NK-92 treated with Interleukin-12 subunit alpha and Interleukin-12 subunit beta, amount 100 ng/mL, for 24 hours (cell line): Measurements from ENCODE around the gene GLB1L2.

Experiments used
- DNase-seq: peaks from one replicate; lab custom pipeline; 2025; lab: John Stamatoyannopoulos, UW

The GLB1L2 gene

DNA sequence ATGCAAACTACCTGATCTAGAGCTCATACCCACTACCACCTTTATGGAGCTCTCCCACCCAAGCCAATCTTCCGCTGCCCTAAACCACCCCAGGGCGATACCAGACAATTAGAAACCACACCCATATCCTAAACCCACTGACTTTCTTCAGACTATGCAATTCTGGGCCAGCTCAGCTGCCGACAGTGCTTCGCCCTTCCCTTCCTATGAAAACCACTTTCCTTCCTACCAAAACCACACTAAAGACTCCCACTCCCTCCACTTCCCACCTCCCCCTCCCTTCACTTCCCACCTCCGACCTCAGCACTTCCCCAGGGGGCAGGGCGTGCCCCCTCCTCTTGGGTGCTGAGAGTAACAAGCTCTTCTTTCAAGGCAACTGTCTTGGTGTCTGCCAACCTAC, 55.2 kb downstream of the GLB1L2 start:
- no peak for DNase-seq

DNA sequence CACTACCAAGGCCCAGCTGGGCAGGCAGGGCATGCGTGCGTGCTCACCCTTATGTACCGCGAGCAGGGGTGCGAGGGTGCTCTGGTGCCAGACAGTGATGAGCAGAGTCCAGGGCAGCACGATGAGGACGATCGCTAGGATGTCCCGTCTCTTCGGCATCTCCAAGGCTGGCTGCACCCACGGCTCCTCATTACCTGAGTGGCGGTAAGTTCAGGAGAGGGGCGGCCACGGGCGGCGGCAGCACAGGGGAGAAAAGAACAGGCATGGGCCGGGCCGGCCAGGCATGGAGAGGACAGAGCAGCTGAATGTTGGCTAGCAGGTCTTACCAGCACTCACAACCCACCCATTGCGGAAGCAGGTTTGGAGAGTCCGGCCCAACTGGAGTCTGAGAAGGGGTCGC, 55.7 kb downstream of the GLB1L2 start:
- DNase-seq = no peak

DNA sequence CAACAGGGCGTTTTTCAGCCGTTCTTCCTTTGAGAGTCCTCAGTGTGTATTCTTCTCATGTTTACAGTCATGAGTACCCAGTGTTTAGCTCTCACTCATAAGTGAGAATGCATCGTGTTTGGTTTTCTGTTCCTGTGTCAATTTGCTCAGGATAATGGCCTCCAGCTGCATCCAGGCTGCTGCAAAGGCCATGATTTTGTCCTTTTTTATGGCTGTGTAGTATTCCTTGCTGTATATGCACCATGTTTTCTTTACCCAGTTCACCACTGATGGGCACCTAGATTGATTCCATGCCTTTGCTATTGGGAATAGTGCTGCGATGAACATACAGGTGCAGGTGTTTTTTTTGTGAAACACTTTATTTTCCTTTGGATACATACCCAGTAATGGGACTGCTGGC, 56.8 kb downstream of the GLB1L2 start:
- DNase-seq = no peak

DNA sequence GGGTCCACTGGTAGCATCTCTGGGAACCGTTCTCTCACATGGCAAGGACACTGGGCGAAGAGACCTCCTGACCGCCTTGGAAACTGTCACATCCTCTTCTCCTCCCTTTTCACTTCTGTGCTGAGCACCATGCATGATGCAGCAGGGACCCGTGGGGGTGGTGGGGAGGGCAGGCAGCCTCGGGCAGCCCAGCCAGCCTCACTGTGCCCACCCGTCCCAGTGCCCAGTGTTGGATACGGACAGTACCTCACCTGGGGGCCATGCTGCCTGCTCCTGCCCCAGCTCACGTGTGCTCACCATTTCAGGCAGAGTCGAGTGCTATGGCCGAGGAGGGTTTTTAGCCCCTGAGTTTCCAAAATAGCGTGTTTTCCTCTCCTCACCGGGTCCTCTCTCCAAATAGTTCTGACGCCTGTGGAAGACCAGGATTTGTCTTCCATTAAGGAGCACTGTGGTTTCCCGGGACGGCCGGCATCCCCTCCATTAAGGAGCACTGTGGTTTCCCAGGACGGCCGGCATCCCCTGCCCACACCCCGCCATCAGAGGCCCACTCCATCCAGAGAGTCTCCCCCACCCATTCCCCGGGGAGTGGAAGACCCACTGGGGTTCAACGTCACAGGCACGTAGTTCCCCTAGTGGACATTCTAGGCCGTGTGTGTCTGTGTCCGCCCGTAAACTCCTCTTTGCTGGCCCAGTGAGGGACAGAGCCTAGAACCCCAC, 57.8 kb downstream of the GLB1L2 start:
- no peak for DNase-seq

DNA sequence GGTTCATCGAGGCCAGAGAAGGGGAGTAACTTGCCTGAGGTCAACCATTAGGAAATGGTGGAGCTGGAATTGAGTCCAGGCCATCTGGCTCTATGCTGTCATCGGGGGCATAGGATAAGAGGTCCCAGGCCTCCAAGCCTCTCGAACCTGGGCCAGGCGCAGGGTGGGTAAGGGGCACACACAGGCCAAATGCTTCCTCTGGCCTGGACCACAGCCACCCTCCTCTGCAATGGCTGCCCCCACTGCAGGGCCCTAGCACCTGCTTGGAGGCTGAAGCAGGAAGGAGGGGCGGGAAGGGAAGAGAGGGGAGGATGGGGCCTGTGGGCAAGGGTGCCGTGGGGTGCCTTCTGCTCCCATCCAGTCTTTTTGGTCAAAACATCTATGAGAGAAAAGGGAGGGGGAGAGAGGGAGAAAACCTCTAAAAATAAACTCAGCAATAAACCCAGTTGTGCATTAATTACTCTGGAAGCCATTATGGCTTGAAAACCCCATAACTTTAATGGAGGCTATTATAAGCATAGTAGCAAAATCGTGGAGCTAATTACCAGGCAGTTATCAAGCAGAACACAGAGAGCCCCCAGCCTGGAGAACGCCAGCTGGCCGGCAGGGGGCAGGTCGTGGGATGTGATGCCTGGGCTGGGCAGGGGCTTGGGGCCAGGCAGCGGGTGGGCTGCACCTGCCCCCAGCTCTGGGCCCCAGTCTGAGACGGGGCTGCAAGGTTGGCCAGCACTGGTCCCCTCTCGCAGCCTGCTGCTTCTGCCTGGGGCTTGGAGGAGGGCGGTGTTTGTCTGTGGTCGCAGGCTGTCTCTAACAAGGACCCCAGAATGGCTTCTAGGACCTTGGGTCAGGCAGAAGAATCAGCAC, 59.1 kb downstream of the GLB1L2 start:
- DNase-seq = no peak

DNA sequence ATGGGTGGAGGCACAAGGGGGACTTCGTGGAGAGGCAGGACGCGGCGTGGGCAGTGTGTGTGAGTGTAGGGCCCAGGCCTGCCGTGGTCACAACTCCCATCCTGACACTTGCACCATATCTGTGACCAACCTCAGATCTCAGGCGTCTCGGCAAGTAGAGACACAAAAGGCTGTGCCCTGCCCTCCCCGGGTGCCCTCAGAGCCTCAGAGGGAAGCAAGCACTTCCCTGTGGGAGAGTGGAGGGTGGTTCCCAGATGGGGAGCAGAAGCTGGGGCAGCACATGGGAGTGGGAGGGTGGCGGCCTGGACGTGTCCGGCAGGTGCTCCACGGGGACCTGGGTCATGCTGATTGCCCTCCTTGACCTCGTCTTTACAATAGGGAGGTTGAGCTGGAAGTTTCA, 59.9 kb downstream of the GLB1L2 start:
- no peak for DNase-seq

DNA sequence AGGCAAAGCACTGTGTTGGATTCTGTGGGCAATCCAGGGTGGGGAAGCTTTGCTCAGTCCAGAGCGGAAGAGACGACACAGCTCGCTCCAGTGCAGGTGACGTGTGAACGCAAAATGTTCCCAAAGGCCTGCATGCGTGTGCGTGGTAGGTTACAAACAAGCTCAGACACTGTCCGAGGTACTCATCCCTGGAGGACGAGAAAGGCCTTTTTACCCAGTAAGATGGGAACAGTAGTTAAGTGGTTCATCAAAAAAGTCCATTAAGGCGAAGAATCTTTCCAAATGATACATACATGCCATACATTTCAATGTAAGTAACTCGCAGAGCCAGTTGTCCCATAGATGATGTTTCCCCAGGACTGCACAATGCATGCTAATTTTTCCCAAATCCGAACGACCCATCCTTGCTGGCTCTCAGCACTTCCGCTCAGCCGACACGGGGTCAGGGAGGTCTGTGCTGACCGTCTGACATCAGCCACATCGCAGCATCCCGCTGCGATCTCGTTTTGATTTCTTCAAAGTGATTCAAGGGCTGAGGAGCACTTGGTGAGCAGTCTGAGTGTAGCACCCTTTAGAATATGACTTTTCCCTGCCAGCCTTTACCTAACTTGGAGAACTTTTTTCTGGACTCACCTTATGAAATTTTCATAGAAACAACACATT, 61.3 kb downstream of the GLB1L2 start:
- DNase-seq = no peak

DNA sequence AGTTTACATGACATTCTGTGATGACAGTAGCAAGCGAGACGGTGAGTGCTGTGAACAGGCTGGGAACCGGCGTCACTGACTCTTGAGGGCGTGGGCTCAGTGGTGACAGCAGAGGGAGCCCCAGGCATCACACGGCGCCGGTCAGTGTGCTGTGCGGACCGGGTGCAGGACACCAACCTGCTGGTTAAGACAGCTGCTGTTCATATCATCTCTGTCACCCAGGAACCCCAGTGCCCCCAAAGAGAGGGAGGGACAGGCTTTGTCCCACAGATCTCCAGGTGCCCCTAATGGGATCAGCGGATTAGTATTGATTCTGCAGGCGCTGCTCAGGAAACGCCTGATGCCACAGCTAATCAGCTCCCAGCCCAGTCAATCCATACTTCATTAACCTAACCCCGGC, 61.9 kb downstream of the GLB1L2 start:
- DNase-seq = no peak

DNA sequence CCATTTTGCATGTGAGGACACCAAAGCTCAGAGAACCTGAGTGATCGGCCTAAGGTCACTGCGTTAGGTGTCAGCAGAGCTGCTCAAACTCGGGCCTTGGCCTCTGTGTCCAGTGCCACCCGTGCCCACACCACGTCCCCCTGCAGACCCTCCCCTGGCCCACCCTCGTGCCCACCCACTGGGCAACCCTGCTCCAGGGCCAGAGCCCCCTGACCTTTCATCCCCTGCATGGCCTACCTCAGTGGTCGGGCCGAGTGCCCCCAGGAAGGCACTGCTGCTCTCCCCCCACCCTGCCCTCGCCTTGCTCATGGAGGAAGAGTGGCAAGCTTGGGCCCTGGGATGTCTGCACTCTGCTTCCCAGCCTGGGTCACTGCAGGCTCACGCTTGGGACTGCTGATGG, 62.5 kb downstream of the GLB1L2 start:
- DNase-seq = no peak

DNA sequence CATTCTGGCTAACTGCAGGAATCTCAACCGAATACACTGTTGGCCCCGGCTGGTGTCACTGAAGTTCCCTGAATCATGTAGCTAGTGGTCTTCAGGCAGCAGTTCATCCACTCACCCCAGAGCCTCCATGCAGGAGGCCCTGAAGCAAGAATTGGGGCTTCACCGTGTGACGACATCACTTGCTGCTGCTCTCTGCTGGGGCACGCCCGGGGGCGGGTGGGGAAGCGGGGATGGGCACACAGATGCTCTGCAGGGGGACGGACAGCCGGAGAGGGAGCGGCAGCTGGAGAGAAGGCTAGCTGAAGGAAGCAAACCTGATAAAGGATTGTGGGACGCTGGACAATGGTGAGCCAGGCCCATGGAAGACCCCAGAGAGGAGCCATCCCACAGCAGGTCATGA, 63.2 kb downstream of the GLB1L2 start:
- DNase-seq = no peak

DNA sequence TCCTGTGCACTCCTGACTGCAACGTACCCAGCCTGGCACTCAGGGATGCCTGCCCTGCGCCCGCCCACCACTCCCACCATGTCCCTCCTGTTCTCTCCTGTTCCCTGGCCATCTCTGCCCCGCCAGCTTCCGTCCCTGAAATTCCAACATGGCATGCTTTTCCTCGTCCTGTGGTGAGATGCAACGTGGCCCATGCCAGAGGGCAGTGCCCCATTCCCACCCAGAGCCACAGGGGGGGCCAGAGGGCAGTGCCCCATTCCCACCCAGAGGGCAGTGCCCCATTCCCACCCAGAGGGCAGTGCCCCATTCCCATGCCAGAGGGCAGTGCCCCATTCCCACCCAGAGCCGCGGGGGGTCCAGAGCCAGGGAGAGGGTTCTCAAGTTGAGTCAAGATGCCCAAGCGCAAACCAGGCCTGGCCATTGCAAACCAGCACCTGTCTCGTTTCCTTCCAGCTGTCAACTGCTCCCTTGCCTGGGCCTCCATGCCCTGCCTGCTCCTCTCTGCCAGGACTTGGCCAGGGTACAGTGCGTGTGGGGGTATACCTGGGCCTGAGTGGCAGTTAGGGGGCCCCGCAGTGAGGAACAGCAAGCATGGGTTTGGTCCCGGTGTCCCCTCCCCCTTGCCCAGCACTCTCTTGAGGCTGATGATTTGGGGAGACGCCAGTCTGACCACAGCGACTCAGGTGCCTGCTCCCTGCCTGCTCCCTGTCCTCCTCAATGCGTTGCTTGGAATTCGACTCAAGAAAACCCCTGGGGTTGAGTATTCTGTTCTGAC, 65.7 kb downstream of the GLB1L2 start:
- no peak for DNase-seq

DNA sequence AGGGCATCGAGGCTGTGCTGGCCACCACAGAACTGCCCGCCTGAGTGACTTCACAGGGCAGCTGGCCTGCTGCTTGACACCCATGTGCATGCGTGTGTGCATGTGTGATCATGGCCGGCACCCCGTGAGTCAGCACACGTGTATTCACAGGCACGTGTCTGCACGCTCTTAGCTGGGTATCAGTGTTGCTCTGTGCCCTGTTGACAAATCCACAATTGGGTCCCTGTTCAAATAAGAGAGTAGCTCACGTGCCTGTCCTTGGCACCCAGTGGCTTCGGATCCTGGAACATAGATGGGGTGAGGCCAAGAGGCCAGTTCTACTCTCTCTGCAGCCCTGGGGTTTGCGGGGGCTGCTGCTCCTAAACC, 66.3 kb downstream of the GLB1L2 start:
- no peak for DNase-seq

DNA sequence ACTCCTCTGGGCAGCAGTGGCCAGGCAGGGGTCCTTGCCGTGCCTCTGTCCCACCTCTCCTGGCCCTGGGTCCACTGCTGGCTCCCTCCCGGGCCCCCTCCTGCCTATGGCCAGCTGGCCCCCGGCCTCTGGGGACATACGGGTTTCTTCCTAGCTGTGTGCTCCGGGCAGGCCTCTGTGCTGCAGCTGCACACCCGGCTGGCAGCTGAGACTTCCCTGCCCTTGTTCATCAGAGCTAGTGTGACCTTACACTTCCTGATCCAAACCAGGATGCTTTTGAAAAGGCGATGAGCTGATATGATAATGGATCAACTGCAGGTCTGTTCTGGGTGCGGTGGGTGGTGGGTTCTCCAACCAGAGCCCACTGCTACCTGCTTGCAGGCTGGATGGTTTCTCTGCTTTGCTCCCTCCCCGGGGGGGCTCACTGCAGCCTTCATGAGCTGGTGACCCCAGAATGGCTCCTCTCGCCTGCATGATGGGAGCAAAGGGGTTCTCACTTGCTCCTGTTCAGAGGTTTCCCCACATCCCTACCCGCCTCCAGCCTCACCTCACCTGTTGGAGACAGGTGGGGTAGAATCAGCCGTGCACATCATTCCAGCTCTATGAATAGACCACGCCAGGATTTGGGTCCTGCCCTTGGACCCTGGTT, 67.0 kb downstream of the GLB1L2 start:
- no peak for DNase-seq

DNA sequence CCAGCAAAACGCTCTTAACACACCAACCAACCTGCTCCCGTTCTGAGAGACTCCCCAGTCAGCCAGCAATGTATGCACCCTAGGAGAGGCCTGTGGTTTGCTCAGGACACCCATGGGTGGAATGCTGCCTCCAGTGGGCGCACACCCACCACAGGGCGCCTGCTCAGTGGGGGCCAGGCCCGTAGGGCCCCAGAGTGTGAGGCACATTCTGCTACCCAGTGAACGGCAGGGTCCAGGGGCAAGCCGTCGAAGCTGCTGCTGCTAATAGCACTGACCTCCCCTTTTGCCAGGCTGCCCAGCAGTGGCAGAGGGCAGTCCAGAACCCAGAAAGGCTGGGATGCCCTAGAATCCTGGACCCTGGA, 67.5 kb downstream of the GLB1L2 start:
- no peak for DNase-seq

DNA sequence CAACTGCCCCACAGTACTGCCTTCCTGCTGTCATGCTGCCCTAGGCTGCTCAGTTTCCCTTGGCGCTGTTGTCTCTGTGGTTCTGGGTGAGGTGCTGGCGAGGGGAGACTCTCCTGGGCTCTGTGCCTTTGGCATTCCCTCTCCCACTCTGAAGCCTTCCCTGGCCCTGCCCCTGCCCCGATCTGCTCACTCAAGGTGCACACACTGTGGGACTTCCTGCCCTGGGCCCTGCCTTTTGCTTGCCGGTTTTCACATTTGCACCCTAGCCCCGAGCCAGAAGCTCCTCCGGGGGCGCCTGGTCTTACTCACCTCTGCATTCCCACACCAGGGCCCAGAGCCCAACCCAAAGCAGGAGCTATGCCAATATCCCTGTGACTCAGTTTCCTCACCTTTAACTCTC, 68.2 kb downstream of the GLB1L2 start:
- no peak for DNase-seq

DNA sequence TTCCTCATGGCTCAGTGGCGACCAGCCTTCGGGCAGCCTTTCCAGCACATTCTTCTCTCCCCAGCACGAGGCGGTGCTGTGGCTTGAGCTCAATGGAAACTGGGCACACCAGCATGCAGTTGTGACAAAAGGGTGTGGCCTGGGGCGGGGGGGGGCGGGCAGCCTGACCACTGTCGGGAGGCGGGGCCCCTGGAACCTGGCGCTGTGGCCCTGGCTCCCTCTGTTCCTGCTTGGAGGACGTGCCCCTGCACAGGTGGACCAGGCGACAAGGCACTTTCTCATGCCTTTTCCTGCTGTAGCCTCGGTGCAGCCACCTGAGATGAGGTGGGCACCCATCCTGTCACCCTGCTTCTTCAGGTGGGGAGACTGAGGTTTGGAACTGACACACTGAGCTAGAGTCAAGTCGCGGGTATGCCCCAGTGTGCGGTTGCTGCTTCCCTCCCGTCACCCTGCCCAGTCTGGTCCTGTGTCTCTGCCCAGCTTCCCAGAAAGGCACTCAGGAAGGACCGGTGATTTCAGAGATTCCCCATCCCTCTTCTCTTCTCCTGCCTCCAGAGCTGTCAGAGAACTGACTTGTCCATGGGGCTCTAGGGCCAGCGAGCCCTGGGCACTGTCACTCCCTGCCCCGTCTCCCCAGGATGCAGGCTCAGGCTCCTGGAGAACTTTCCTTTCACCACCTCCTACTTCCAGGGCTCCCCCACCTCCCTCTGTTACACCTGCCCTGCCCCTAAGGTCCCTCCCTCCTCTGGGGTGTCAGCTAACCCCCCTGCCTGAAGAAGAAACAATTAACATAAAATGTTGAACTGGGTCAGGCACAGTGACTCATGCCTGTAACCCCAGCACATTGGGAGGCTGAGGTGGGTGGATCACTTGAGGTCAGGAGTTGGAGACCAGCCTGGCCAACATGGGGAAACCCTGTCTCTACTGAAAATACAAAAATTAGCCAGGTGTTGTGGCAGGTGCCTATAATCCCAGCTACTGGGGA, 70.3 kb downstream of the GLB1L2 start:
- peak; percentile 41 for DNase-seq

DNA sequence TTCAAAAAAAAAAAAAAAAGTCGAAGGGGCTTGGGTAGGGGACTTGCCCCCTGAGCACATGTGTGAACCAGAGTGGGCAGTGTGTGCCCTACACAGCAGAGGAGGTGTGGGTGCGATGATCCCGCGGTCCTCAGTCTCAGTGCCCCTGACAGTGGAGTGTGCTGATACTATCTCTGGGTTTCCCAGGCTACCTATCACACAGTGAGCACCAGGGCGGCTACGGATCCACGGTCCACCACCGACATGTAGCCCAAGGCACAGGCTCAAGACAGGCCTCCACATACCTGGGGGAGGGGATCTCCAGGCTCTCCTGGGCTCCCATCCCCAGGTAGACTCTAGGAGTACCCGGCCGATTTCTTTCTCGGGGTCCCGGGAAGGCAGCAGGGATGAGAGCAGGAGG, 71.1 kb downstream of the GLB1L2 start:
- no peak for DNase-seq

DNA sequence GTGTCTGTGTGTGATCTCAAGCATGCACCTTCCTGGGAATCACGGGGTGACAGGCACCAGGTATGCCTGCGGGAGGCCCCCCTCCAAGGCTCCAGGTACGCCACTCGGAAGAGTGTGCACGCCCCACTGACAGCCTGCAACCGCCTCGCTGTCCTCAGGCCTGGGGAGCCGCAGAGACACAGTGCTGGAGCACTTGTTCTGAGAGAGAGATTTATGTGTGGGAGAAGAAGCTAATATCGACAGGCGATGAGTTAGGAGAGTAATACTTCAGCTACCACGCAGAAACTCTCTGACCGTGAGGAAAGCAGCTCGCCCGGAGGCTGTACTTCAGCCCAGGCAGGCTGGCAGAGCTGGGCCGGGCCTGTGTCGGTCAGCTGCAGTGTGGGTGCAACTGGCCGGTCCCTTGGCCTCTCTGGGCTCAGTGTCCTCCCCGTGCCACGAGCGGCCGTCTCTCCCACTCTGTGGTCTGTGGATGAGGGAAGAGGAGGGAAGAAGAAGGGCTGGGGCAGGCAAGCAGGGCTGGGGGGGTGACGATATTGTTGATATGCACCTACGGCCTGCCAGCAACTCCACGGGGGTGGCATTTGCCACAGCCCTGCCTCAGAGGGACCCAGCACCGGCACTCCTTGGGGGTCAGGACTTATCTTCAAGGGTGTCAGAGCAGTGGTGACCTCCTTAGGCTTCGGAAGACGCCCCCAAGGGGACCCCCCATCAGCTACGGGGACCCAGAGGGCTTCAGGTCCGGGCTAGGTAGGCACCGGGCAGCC, 73.0 kb downstream of the GLB1L2 start:
- DNase-seq = no peak

DNA sequence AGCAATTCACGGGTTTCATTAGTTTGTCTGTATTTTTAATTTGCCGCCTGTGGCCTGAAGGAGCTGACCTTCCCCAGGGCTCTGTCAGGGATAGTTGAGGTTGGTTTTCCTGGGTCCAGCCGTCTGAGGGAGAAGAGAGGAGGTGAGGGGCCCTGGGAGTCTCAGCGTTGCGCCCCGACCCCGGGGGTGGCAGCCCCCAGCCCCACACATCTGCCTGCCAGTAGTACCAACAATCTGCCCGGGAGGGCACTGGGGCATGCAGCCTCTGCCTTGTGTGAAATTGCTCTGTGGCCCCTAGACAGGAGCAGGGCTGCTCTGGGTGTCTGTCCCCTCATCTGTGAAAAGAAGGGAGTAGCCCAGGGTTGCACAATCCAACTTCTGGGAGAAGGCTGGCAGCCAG, 73.6 kb downstream of the GLB1L2 start:
- DNase-seq = no peak

DNA sequence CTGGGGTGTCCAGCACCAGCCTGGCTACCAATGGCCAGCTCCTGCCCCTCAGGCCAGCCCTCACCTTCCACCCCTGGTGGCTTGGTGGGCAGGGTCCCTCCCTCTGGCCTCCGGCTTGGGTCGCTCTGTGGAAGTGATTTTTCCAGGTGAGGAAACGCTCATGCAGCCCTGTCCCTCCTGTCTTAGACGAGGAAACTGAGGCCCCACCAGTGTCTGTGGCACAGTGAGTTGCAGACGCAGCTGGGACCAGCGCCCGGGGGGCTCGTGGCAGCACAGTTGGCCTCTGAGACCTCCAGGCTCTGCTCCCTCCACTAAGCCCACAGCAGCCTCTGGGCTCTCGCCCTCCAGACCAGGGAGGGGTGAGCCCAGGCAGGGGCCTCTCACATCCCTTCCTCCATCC, 74.1 kb downstream of the GLB1L2 start:
- no peak for DNase-seq
